GM19455 (cell line): ENCODE measurements around the gene NIPSNAP2.
"Not testable (repeated sequence)": the region's sequence is repeated elsewhere in the genome, so short reads cannot be mapped to it uniquely, and the experiment has no call there.

Experiments
- ATAC-seq: cut with Tn5 transposase; IDR thresholded peaks from one replicate; pipeline ENCODE4 v1.9.1; 2021; ENCODE audit not compliant: unreplicated experiment

The NIPSNAP2 gene

GRCh38 chr7:55975988-55976633 is 11.7 kb downstream of the NIPSNAP2 start:
- ATAC-seq = no peak

GRCh38 chr7:55977831-55978230 is 13.4 kb downstream of the NIPSNAP2 start:
- no peak for ATAC-seq

- ATAC-seq = no peak
Observed at GRCh38 chr7:55980266-55980665, 15.9 kb downstream of the NIPSNAP2 start.

GRCh38 chr7:55983537-55983936 is 19.2 kb downstream of the NIPSNAP2 start:
- no peak for ATAC-seq

GRCh38 chr7:55992346-55992745 is 28.0 kb downstream of the NIPSNAP2 start:
- no peak for ATAC-seq

GRCh38 chr7:55996856-55997500 is 32.6 kb downstream of the NIPSNAP2 start:
- ATAC-seq = no peak

- no peak for ATAC-seq
Observed at GRCh38 chr7:56003749-56004148, 39.4 kb downstream of the NIPSNAP2 start.

GRCh38 chr7:56007167-56007652 is 42.8 kb downstream of the NIPSNAP2 start:
- ATAC-seq = no peak

- no peak for ATAC-seq
Observed at GRCh38 chr7:56007891-56008290, 43.5 kb downstream of the NIPSNAP2 start.

GRCh38 chr7:56009695-56010094 is 45.3 kb downstream of the NIPSNAP2 start:
- ATAC-seq = no peak

- ATAC-seq = not testable (repeated sequence)
Observed at GRCh38 chr7:56017015-56017414, 52.6 kb downstream of the NIPSNAP2 start.

- no peak for ATAC-seq
Observed at GRCh38 chr7:56019501-56019900, 55.1 kb downstream of the NIPSNAP2 start.

GRCh38 chr7:56023500-56023899 is 59.1 kb downstream of the NIPSNAP2 start:
- no peak for ATAC-seq

GRCh38 chr7:56026538-56026937 is 62.2 kb downstream of the NIPSNAP2 start:
- no peak for ATAC-seq

GRCh38 chr7:56028942-56029630 is 64.7 kb downstream of the NIPSNAP2 start:
- ATAC-seq = no peak

- ATAC-seq = no peak
Observed at GRCh38 chr7:56030340-56030739, 66.0 kb downstream of the NIPSNAP2 start.

- ATAC-seq = not testable (repeated sequence)
Observed at GRCh38 chr7:56031556-56031955, 67.2 kb downstream of the NIPSNAP2 start.

- ATAC-seq = not testable (repeated sequence)
Observed at GRCh38 chr7:56032578-56032977, 68.2 kb downstream of the NIPSNAP2 start.

GRCh38 chr7:56033671-56034432 is 69.5 kb downstream of the NIPSNAP2 start:
- ATAC-seq = peak; percentile 99

- ATAC-seq = no peak
Observed at GRCh38 chr7:56040730-56041129, 76.3 kb downstream of the NIPSNAP2 start.

- ATAC-seq = not testable (repeated sequence)
Observed at GRCh38 chr7:56045758-56046157, 81.4 kb downstream of the NIPSNAP2 start.
